NT2/D1 (cell line): ENCODE measurements around the gene CDC42EP4.

Source experiments
- DNase-seq: peaks from one replicate; pipeline ENCODE4 v3.0.0-alpha.2; 2011; ENCODE audit warnings: low read depth, low spot score
- H3K27me3 ChIP-seq: 2 replicates; pipeline ENCODE4 v1.6.0; 2011; ENCODE audit warnings: mild to moderate bottlenecking; ENCODE audit not compliant: insufficient read length, insufficient read depth
- H3K36me3 ChIP-seq: 2 replicates; pipeline ENCODE4 v1.6.1; 2011; ENCODE audit warnings: mild to moderate bottlenecking, low read length, mixed read lengths; ENCODE audit not compliant: insufficient read depth, insufficient read length
- H3K4me1 ChIP-seq: 2 replicates; pipeline ENCODE4 v1.5.1; 2011; ENCODE audit not compliant: insufficient read depth, insufficient read length
- H3K4me3 ChIP-seq: 2 replicates; pipeline ENCODE4 v1.5.1; 2011; ENCODE audit warnings: low read depth; ENCODE audit not compliant: insufficient read length
- H3K9ac ChIP-seq: 2 replicates; pipeline ENCODE4 v1.6.0; 2011; ENCODE audit warnings: low read depth; ENCODE audit not compliant: insufficient read length
- H3K9me3 ChIP-seq: 2 replicates; pipeline ENCODE4 v1.5.1; 2011; ENCODE audit warnings: mild to moderate bottlenecking, low read length; ENCODE audit not compliant: insufficient read depth
- SUZ12 ChIP-seq: IDR thresholded peaks from 2 replicates; pipeline ENCODE4 v1.6.1; 2011; ENCODE audit not compliant: insufficient read length, insufficient read depth; ENCODE audit errors: extremely low read depth
- YY1 ChIP-seq: IDR thresholded peaks from 2 replicates; pipeline ENCODE4 v1.6.1; 2011; ENCODE audit not compliant: insufficient read length, insufficient read depth
- ZNF274 ChIP-seq: IDR thresholded peaks from 2 replicates; pipeline ENCODE4 v1.6.1; 2011; ENCODE audit warnings: mild to moderate bottlenecking, low read depth, low read length

CDC42EP4 gene

DNA sequence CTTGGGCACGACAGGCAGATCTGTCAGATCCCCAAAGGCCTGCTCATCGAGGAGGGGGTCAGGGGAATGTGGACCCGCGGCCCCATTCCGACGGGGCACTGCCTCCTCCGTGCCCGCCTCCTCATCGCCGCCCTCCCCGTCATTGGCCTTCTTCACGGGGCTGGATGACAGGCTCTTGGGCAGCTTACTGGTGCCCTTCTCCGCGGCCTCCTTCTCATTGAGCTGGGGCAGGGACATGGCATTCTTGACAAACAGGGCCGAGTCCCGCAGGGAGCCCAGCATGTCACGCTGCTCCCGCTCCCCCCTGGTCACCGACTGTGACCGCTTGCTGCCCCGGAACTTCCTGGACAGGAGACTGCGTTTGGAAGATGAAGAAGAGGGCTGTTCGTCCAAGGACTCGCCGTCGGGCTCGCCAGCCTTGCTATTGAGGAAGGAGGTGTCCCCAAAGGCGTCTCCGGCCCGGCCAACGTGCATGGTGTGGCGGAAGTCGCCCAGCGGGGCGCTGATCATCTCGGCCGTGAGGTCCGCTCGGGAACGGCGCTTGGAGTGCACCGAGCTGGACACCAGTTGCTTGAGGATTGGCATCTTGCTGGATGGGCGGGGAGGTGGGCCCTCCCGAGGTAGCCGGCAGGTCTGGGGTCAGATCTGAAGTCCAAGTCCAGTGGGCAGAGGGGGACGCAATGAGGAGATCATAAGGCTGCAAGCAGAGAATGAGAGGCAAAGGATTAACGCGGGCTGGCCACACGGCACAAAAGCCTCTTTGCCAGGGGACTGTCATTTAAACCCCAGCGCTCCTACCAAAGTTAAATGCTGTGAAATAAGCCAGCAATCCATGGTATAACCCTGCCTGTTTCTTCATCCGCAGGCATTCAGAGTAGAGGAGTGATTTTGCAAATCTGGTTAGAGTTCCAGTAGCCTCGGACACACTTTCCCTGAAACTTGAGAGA is 25.6 kb downstream of the CDC42EP4 start:
- H3K4me1 ChIP-seq = peaks cover 23% of the 10 kb centered on the region
- TF ChIP-seq ZNF274 = no peak
- TF ChIP-seq YY1 = no peak
- TF ChIP-seq SUZ12 = no peak
- H3K9ac ChIP-seq = peak overlapping the region; percentile 6
- H3K36me3 ChIP-seq = peaks cover 42% of the 10 kb centered on the region
- DNase-seq = no peak
- H3K27me3 ChIP-seq = no peaks in the 10 kb centered on the region
- no peaks in the 10 kb centered on the region for H3K9me3 ChIP-seq
- H3K4me3 ChIP-seq = no peak overlapping the region

GRCh38 chr17:73285603-73285908 is 26.2 kb downstream of the CDC42EP4 start:
- H3K9ac ChIP-seq = no peak overlapping the region
- H3K4me1 ChIP-seq = peaks cover 20% of the 10 kb centered on the region
- H3K27me3 ChIP-seq = no peaks in the 10 kb centered on the region
- H3K4me3 ChIP-seq = no peak overlapping the region
- TF ChIP-seq ZNF274 (no peak), YY1 (no peak), SUZ12 (no peak)
- no peaks in the 10 kb centered on the region for H3K9me3 ChIP-seq
- DNase-seq = no peak
- peaks cover 42% of the 10 kb centered on the region for H3K36me3 ChIP-seq

- Histone ChIP-seq H3K27me3 (no peaks in the 10 kb centered on the region), H3K9me3 (no peaks in the 10 kb centered on the region), H3K9ac (peak overlapping the region; percentile 46), H3K4me3 (no peak overlapping the region), H3K36me3 (peaks cover 42% of the 10 kb centered on the region), H3K4me1 (peaks cover 15% of the 10 kb centered on the region)
- TF ChIP-seq YY1 (no peak), SUZ12 (no peak), ZNF274 (no peak)
- DNase-seq = no peak
Observed at GRCh38 chr17:73284906-73285602, 26.7 kb downstream of the CDC42EP4 start.

DNA sequence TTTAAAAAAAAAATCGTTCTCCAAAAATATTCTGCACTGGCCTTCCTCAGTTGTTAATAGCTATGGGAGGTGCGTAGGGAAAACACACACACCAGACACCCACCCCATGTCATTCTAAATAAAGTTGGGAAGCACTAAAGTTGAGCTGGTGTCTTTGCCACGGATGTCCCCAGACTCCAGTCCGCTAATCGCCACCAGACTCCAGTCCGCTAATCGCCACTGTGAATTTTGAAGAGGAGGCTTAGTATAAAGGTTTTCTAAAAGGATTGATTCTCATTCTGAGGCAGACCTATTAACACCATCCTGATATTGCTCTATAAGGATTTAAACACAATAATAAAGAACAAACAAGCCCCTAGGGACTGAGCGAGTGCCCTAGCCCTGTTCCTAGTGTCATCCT is 27.4 kb downstream of the CDC42EP4 start:
- Histone ChIP-seq H3K4me1 (peaks cover 15% of the 10 kb centered on the region), H3K9me3 (no peaks in the 10 kb centered on the region), H3K9ac (no peak overlapping the region), H3K27me3 (no peaks in the 10 kb centered on the region), H3K4me3 (no peak overlapping the region), H3K36me3 (peaks cover 45% of the 10 kb centered on the region)
- DNase-seq = no peak
- TF ChIP-seq SUZ12 (no peak), ZNF274 (no peak), YY1 (no peak)

- Histone ChIP-seq H3K27me3 (no peaks in the 10 kb centered on the region), H3K9ac (peak overlapping the region; percentile 12), H3K4me1 (peaks cover 16% of the 10 kb centered on the region), H3K4me3 (no peak overlapping the region), H3K9me3 (no peaks in the 10 kb centered on the region), H3K36me3 (peaks cover 45% of the 10 kb centered on the region)
- peak; percentile 48 for DNase-seq
- TF ChIP-seq SUZ12 = no peak
- no peak for TF ChIP-seq ZNF274
- TF ChIP-seq YY1 = no peak
Observed at GRCh38 chr17:73283841-73284282, 27.9 kb downstream of the CDC42EP4 start.

GRCh38 chr17:73283250-73283649 is 28.6 kb downstream of the CDC42EP4 start:
- TF ChIP-seq ZNF274 (no peak), YY1 (no peak), SUZ12 (no peak)
- Histone ChIP-seq H3K9ac (no peak overlapping the region), H3K27me3 (no peaks in the 10 kb centered on the region), H3K36me3 (peaks cover 42% of the 10 kb centered on the region), H3K9me3 (no peaks in the 10 kb centered on the region), H3K4me3 (no peak overlapping the region), H3K4me1 (peaks cover 13% of the 10 kb centered on the region)
- no peak for DNase-seq

DNA sequence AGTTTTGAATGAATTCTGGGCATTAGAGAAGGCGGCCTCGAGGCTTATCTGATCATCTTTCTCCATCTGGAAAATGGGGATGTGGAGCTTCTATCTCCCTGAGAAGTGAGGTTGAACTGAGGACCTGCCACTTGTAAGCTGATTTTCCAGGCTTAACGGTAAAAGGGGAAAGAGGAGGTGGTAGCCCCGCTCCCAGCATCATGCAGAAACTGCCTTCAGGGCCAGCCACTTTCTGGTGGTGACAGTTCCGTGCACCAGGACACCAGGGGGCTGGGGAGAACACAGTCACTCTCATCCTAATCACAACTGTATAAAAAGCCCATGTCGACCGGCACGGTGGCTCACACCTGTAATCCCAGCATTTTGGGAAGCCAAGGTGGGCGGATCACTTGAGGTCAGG is 29.2 kb downstream of the CDC42EP4 start:
- DNase-seq = no peak
- Histone ChIP-seq H3K36me3 (peaks cover 42% of the 10 kb centered on the region), H3K4me1 (peaks cover 13% of the 10 kb centered on the region), H3K9ac (peak overlapping the region; percentile 42), H3K9me3 (no peaks in the 10 kb centered on the region), H3K4me3 (no peak overlapping the region), H3K27me3 (no peaks in the 10 kb centered on the region)
- TF ChIP-seq ZNF274 = no peak
- TF ChIP-seq YY1 = no peak
- no peak for TF ChIP-seq SUZ12
